Caco-2 (cell line): Measurements from ENCODE around the gene RIN3. TPM values are rescaled to one million over a fixed set of nuclear protein-coding genes. Genes with fewer than 3 reads are reported as not detected.

ENCODE experiments used
- BruUV-seq: library from RNA; stranded (reverse); fragments of 400-500 nt; replicated peaks from 2 replicates; lab custom pipeline; 2021; lab: Mats Ljungman, UMichigan
- CTCF ChIA-PET: fragments of 300-600 bp; sonication (Branson Sonifier 250); formaldehyde crosslinking; loops from one replicate; lab custom pipeline; 2022; ENCODE audit warnings: antibody characterized with exemption; lab: Charles Lee
- POLR2A ChIA-PET: fragments of 300-600 bp; sonication (Branson Sonifier 250); formaldehyde crosslinking; loops from one replicate; lab custom pipeline; 2022; ENCODE audit warnings: antibody characterized with exemption; lab: Charles Lee
- DNase-seq, 2 experiments: peaks; one replicate each; pipeline versions ENCODE4 v3.0.0 to v3.0.0-alpha.2; 2020 to 2022
- H3K27me3 ChIP-seq: replicated peaks from 2 replicates; pipeline ENCODE4 v1.6.0; 2011; ENCODE audit warnings: low read length; ENCODE audit not compliant: control insufficient read depth, insufficient read depth
- H3K36me3 ChIP-seq: 2 replicates; pipeline ENCODE4 v1.5.1; 2011; ENCODE audit warnings: low read length; ENCODE audit not compliant: control insufficient read depth, insufficient read depth
- H3K4me1 ChIP-seq: fragments of 250-450 bp; sonication (Bioruptor Pico); 2 replicates; pipeline ENCODE4 v1.5.1; 2020; ENCODE audit warnings: mild to moderate bottlenecking
- H3K4me3 ChIP-seq: 2 replicates; pipeline ENCODE4 v1.5.1; 2011; ENCODE audit warnings: low read depth, mild to moderate bottlenecking, control low read depth, low read length
- H3K9me3 ChIP-seq: fragments of 250-450 bp; sonication (Bioruptor Pico); 2 replicates; pipeline ENCODE4 v1.5.1; 2020; ENCODE audit warnings: mild to moderate bottlenecking, moderate library complexity
- H3K27ac Mint-ChIP-seq: one replicate; pipeline ENCODE4 v1.8.0; 2022; ENCODE audit warnings: mixed read lengths; ENCODE audit not compliant: unreplicated experiment
- H3K27me3 Mint-ChIP-seq: one replicate; pipeline ENCODE4 v1.8.0; 2022; ENCODE audit warnings: mixed read lengths; ENCODE audit not compliant: insufficient read depth, unreplicated experiment
- H3K36me3 Mint-ChIP-seq: one replicate; pipeline ENCODE4 v1.8.0; 2022; ENCODE audit warnings: mild to moderate bottlenecking, mixed read lengths; ENCODE audit not compliant: insufficient read depth, unreplicated experiment
- H3K4me1 Mint-ChIP-seq: one replicate; pipeline ENCODE4 v1.8.0; 2022; ENCODE audit warnings: low read depth, mixed read lengths; ENCODE audit not compliant: unreplicated experiment
- H3K4me3 Mint-ChIP-seq: one replicate; pipeline ENCODE4 v1.8.0; 2022; ENCODE audit warnings: mild to moderate bottlenecking, moderate library complexity, mixed read lengths; ENCODE audit not compliant: unreplicated experiment
- H3K9me3 Mint-ChIP-seq: one replicate; pipeline ENCODE4 v1.8.0; 2022; ENCODE audit warnings: mixed read lengths; ENCODE audit not compliant: unreplicated experiment
- intact Hi-C: fragments of 100-400 bp; cut with micrococcal nuclease; formaldehyde crosslinking; loops from one replicate; pipeline ENCODE4 v1.10.0; 2022; ENCODE audit not compliant: unreplicated experiment
- total RNA-seq: library from RNA; stranded (reverse); gene quantifications from 2 replicates; pipeline ENCODE4 v1.2.3, GENCODE V29; 2022
- TF ChIP-seq, protein P1 (sequence below), 2 experiments: fragments of 200-600 bp in 1 of 2; IDR thresholded peaks; 1 replicate in 1 of 2; 2 replicates in 1 of 2; pipeline versions ENCODE4 v1.5.1 to v1.8.0; 2011 to 2022; ENCODE audit warnings: antibody characterized with exemption in 1 of 2, control low read depth in 1 of 2, inconsistent platforms in 1 of 2, low read depth in 1 of 2, low read length in 1 of 2, mild to moderate bottlenecking in 1 of 2, moderate library complexity in 1 of 2; ENCODE audit not compliant: insufficient read depth in 1 of 2, severe bottlenecking in 1 of 2, unreplicated experiment in 1 of 2

The RIN3 gene
- total RNA-seq, 1 experiment from 2014 or later: 20.7 TPM

DNA sequence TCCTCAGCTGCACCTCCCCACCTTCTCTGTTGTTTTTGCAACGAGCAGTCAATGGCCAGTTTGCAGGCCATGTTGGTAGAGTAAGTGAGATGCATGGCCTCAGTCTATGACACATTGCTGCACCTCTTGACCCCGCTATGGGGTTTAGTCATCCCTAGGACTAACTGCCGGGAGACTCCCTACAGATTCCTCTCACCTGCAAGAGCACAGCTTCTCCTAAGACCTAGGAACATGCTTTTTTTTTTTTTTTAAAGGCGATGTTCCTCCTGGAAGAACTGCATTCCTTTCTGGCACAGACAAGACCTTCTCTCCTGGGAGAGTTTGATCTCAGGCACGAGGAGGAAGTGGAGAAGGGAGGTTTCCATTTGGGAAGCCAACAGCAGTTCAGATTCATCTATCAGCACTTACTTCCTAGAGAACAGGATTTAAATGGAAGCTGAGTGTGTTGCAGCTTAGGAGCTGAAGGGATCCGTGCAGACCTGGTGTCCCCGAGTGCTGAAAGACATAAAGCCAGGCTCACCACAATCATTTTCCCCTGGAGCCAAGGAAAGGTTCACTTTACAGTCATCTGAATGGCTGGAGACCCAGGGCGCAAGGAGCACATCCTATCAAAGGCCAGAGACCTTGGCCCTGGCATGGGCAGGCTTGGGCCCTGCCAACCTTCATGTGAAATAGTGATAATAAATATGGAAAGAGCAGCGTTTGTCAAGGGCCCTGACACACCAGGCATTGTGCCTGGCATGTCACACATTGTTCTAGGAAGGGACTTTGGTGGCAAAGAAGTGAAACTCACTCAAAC lies 130.8 kb downstream of the RIN3 start:
- POLR2A ChIA-PET: no interaction called here

DNA sequence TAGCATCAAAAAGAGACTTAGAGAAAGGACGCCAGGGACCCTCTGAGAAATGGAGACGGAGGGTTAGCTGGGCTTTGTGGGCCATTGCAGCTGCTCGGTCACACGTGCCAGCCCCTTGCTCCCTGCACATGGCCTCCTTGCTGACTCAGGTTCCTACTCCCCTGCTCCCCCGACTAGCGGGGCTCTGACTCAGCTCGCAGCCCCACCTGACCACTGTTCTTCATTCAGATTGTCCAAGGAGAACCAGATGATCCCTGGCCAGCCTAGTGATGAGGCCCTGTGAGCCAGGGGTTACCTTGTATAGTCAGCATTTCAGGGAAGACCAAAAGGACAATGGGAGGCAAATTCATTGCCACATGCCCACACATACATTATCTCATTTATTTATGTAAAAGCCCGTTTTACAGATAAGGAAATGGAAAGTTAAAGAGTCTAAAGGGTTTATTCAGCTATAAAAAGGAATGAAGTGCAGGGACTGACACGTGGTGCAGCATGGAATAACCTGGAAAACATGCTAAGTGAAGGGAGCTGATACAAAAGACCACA lies 131.5 kb downstream of the RIN3 start:
- no peak for DNase-seq
- Mint-ChIP-seq H3K9me3 (no peaks in the 10 kb centered on the region), H3K27ac (no peak overlapping the region), H3K36me3 (peaks cover 11% of the 10 kb centered on the region), H3K27me3 (no peaks in the 10 kb centered on the region), H3K4me1 (no peaks in the 10 kb centered on the region), H3K4me3 (no peak overlapping the region)
- CTCF ChIA-PET: no interaction called here
- Histone ChIP-seq H3K4me3 (no peak overlapping the region), H3K36me3 (no peaks in the 10 kb centered on the region; the same call in 1 of the 2 replicates), H3K27me3 (no peaks in the 10 kb centered on the region), H3K4me1 (peaks cover 11% of the 10 kb centered on the region; the same call in 1 of the 2 replicates), H3K9me3 (no peaks in the 10 kb centered on the region)
- no TSS peak for BruUV-seq
- POLR2A ChIA-PET: no interaction called here
- intact Hi-C loops: no loop called here
- TF ChIP-seq, protein P1, sequence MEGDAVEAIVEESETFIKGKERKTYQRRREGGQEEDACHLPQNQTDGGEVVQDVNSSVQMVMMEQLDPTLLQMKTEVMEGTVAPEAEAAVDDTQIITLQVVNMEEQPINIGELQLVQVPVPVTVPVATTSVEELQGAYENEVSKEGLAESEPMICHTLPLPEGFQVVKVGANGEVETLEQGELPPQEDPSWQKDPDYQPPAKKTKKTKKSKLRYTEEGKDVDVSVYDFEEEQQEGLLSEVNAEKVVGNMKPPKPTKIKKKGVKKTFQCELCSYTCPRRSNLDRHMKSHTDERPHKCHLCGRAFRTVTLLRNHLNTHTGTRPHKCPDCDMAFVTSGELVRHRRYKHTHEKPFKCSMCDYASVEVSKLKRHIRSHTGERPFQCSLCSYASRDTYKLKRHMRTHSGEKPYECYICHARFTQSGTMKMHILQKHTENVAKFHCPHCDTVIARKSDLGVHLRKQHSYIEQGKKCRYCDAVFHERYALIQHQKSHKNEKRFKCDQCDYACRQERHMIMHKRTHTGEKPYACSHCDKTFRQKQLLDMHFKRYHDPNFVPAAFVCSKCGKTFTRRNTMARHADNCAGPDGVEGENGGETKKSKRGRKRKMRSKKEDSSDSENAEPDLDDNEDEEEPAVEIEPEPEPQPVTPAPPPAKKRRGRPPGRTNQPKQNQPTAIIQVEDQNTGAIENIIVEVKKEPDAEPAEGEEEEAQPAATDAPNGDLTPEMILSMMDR (IDR thresholded peaks at IDR 0.05; ENCODE audit: insufficient read depth in 1 of 2, low read depth in 1 of 2, low read length in 1 of 2, severe bottlenecking in 1 of 2, unreplicated experiment in 1 of 2): no peak

More for the DNA sequence above, 130.8 kb downstream of the RIN3 start:
- TF ChIP-seq, protein P1 (IDR thresholded peaks at IDR 0.05; ENCODE audit: insufficient read depth in 1 of 2, low read depth in 1 of 2, low read length in 1 of 2, severe bottlenecking in 1 of 2, unreplicated experiment in 1 of 2): no peak
- intact Hi-C loops: no loop called here
- no peaks in the 10 kb centered on the region for H3K4me1 Mint-ChIP-seq
- Histone ChIP-seq H3K4me1 (peaks cover 11% of the 10 kb centered on the region; the same call in 1 of the 2 replicates), H3K4me3 (no peak overlapping the region), H3K27me3 (no peaks in the 10 kb centered on the region), H3K9me3 (no peaks in the 10 kb centered on the region), H3K36me3 (no peaks in the 10 kb centered on the region; the same call in 1 of the 2 replicates)
- no peak overlapping the region for H3K27ac Mint-ChIP-seq
- H3K27me3 Mint-ChIP-seq: no peaks in the 10 kb centered on the region
- H3K36me3 Mint-ChIP-seq: peaks cover 11% of the 10 kb centered on the region
- no TSS peak for BruUV-seq
- no peaks in the 10 kb centered on the region for H3K9me3 Mint-ChIP-seq
- CTCF ChIA-PET: no interaction called here
- H3K4me3 Mint-ChIP-seq: no peak overlapping the region
- DNase-seq: no peak

DNA sequence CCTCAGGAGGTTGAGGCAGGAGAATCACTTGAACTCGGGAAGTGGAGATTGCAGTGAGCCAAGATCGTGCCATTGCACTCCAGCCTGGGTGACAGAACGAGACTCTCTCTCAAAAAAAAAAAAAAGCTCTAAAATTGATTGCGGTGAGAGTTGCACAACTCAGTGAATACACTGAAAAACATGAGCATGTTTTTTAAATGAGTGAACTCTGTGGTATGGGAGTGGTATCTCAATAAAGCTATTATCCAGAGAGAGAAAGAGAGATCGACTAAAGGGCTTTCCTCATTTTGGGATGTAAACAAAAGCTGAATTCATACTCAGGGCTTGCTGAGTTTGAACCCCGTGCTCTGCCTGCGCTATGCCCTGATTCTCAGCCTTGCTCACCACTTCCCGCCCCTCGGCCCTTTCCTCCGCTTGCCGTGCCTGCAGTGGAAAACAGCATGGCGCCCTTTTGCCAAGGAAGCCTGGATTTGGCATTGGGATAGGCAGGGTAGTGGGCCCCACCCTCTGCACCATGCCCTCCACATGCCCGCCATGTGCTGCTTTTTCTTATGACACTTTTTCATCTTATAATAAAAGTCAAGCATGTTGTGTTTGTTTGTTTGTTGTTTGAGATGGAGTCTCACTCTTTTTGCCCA lies 132.4 kb downstream of the RIN3 start:
- CTCF ChIA-PET: no interaction called here
- DNase-seq: no peak
- Mint-ChIP-seq H3K9me3 (no peaks in the 10 kb centered on the region), H3K4me1 (no peaks in the 10 kb centered on the region), H3K4me3 (no peak overlapping the region), H3K27me3 (no peaks in the 10 kb centered on the region), H3K36me3 (peaks cover 11% of the 10 kb centered on the region), H3K27ac (no peak overlapping the region)
- Histone ChIP-seq H3K4me1 (peaks cover 11% of the 10 kb centered on the region; the same call in 1 of the 2 replicates), H3K27me3 (no peaks in the 10 kb centered on the region), H3K4me3 (no peak overlapping the region), H3K36me3 (no peaks in the 10 kb centered on the region; the same call in 1 of the 2 replicates), H3K9me3 (no peaks in the 10 kb centered on the region)
- no TSS peak for BruUV-seq
- intact Hi-C loops: no loop called here
- POLR2A ChIA-PET: no interaction called here
- TF ChIP-seq, protein P1 (IDR thresholded peaks at IDR 0.05; ENCODE audit: insufficient read depth in 1 of 2, low read depth in 1 of 2, low read length in 1 of 2, severe bottlenecking in 1 of 2, unreplicated experiment in 1 of 2): no peak
